GM21737 (cell line): ENCODE results near the gene TTLL11.
"Not testable (repeated sequence)": the region's sequence is repeated elsewhere in the genome, so short reads cannot be mapped to it uniquely, and the experiment has no call there.

ENCODE experiments used
- ATAC-seq: cut with Tn5 transposase; IDR thresholded peaks from one replicate; pipeline ENCODE4 v1.9.1; 2021; ENCODE audit warnings: mild to moderate bottlenecking, moderate library complexity; ENCODE audit not compliant: unreplicated experiment

The TTLL11 gene

DNA sequence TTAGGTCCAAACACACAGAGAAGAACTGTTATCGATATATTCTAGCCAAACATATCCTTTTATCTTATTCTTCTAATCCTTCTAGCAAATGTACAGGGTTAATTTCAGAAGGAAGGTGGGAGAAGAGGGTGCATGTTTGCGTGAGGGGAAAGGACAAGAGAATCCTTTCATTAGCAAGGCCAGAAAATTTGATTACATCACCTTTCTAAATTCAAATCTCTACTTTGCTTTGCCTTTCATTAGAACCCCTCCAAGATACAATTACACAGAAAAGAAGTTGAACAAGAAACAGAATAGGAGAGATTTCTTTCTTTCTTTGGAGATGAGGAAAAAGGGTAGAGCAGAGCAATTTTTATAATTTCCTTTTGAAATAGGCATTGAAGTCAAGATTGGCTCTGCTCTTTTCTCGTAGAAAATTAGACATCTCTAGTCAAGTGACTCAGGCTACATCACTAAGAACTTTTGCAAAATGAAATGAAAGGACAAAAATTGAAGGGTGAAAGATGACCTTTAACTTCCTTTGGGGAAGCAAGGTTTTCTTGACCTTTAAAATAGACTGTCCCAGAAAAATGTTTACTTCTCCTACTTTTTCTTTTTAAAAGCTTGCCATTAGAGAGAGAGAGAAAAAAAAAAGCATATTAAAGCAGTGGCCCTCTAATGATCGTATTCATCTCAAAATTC lies 81.2 kb downstream of the TTLL11 start:
- no peak for ATAC-seq

DNA sequence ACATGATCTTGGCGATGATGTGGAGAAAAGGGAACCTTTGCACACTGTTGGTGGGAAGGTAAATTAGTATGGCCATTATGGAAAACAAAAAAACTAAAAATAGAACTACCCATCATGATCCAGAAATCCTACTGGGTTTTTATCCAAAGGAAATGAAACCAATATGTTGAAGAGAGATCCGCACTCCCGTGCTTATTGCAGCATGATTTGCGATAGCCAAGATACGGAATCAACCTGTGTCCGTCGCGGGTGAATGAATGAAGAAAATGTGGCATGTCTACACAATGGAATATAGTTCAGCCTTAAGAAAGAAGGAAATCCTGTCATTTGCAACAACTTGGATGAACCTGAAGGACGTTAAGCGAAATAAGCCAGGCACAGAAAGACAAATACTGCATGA lies 84.5 kb downstream of the TTLL11 start:
- no peak for ATAC-seq

DNA sequence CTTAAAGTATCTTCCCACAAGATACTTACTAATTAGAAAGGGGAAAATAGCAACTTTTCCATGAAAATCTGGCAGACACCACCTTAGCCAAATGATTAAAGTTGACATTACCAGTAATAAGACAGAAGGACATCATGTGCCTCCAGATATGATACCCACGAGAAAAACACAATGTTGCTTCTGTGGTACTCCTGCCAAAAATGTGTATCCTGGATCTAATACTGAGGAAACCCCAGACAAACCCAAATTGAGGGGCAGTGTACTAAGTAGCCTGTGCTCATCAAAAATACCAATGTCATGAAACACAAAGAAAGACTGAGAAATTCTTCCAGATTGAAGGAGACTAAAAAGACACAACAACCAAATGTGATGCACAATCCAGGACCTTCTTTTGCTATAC lies 85.3 kb downstream of the TTLL11 start:
- ATAC-seq = no peak

DNA sequence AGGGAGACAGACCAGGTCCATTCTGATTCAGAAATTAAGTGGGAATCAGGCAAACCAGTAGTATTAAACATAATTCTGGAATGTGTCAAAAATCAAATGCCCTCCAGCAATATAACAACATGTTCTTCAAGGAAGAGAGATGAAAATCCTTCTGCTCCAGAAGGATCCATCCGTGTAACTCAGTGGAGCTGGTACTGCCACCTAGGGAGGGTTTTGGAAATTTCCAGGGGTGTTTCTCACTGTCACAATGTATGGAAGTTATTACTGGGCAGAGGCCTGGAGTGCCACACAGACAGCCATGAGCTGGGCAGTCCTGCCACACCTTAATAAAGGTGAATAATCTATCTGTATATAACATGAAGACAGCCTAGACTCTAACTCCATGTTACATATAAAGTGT lies 87.5 kb downstream of the TTLL11 start:
- no peak for ATAC-seq

DNA sequence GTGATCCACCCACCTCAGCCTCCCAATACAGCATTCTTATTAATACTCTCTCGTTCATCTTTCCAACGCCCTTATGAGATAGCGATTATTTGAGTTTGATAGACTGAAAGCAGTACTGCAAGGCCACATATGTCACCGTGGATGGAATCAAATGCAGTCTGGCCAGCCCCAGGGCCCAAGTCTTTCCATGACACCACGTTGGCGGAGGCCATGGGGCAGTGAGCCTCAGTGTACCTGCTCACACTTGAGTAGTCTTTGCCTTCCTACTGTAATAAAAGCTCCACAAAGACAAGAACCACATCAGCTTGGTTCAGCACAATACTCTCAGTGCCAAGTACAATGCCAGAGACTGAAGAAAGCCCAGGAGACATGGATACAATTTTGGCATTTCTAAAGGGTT lies 88.5 kb downstream of the TTLL11 start:
- no peak for ATAC-seq

DNA sequence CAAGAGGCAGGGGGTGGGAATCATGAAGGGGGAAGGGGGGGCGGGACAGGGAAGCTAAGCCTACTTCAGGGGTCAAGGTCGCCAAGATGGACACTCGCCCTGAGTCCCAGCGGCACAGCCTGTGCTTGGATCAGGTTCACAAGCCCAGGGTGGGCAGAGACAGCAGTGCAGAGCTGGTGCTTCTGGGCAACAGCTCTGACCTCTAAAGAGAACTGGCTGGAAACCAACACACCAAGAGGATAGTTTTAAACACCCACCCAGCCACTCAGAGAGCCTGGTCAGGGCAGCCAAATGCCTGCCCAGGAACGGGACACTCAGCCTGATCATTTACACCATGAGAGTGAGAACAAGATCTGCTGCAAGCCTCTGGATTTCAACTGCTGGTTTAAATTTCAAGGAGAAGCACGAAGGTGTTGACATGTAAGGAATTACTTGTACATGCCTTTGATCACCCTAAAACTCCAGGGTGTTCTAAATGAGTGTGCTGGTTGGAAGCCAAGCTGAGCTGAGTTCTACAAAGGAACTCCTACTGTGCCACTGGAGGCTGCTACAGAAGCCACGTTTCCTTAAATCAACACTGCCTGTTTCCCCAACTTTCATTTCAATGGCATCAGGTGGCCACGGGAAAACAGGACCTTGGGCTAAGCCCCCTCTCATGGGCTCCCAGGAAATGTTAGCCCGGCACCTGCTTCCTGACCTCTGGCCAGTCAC lies 91.5 kb downstream of the TTLL11 start:
- ATAC-seq = no peak

DNA sequence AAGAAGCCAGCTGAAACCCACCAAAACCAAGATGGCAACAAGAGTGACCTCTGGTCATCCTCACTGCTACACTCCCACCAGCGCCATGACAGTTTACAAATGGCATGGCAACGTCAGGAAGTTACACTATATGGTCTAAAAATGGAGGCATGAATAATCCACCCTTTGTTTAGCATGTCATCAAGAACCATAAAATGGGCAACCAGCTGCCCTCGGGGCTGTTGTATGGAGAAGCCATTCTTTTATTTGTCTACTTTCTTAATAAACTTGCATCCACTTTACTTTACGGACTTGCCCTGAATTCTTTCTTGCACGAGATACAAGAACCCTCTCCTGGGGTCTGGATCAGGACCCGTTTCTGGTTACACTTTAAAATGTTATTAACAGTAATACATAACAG lies 92.6 kb downstream of the TTLL11 start:
- ATAC-seq = not testable (repeated sequence)

DNA sequence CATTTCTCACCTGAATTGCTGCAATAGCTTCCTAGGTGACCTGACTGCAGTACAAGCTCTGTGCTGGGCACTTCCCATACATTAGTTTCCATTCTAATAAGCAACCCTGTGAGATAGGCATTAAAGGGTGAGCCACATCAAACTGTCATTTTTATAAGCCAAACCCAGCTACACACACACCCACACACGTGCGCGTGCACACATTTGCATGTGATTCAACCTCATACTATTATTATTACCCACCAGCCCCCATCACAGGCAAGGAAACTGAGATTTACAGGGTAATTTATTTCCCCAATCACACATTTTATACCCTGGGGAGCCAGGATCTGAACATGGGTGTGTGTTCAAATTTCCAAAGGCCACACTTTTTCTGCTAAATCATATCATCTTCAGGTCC lies 93.6 kb downstream of the TTLL11 start:
- no peak for ATAC-seq

DNA sequence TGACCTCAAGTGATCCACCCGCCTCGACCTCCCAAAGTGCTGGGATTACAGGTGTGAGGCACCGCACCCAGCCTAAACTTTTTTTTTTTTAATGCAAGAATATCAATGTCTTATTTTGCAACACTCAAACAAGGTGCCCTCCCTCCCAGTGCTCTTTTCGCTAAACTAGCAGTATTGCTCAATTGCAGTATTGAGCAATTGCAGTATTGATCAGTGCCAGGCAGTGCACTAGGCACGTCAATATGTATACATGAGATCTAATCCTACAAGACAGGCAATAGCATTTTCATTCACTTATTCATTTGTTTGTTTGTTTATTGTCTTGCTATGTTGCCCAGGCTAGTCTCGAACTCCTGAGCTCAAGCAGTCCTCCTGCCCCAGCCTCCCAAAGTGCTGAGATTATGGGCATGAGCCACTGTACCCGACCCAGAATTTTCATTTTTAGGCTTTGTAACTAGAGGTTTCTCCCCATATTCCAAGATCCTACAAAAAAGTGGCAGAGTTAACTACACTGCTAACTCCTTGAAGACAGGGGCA lies 94.5 kb downstream of the TTLL11 start:
- ATAC-seq = no peak

DNA sequence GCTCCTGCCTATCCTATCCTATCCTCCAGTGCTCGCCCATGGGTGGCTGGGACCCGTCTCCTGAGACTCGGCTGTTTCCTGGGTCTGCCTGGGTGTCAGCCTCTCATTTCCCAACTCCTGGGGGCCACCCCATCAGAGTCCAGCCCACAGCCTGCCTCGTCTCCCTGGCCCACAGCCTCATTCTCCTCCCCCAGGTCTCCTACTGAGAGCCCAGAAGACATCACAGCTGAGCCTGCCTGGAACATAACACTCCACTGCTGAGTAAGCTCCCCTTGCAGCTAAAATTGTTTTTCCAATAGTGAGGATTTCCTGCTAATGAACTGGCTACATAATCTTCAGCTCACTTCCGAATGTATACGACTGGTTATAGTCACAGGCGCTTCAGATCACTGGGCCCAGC lies 95.3 kb downstream of the TTLL11 start:
- ATAC-seq = no peak

DNA sequence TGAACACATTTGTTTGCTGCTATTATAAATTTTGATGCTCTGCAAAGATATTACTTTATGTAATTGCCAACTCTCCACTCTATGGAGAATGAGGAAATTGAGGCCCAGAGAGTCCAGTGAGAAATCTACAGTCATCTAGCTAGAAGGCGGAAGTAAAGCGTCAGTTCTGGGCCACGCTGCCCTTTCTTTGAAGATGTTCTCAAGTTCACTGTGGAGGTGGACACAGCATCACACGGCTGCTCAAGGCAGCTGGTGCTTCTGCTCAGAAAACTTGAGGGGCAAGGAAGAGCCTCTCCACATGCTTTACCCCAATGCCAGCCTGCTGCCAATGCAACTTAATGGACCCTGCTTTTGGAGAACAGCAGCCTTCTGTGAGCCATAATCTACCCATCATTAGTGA lies 96.3 kb downstream of the TTLL11 start:
- ATAC-seq = no peak

DNA sequence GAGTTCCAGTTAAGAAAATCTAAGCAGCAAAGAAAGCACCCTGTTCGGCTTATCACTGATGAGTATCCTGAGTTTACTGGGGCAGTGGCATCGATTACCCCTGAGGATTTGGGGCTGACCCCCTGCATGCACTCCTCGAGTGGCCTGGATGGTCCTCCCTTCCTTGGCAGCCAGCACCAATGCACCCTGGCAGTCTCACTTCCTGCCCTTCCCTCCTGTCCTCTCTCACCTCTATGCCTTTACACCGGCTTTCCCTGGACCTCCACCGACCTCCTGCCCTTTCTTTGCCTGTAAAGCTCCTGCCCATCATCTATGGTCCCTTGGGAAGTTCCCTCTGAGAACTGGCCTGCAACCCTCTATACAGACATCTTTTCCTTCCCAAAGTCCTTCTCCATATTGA lies 97.1 kb downstream of the TTLL11 start:
- ATAC-seq = no peak

DNA sequence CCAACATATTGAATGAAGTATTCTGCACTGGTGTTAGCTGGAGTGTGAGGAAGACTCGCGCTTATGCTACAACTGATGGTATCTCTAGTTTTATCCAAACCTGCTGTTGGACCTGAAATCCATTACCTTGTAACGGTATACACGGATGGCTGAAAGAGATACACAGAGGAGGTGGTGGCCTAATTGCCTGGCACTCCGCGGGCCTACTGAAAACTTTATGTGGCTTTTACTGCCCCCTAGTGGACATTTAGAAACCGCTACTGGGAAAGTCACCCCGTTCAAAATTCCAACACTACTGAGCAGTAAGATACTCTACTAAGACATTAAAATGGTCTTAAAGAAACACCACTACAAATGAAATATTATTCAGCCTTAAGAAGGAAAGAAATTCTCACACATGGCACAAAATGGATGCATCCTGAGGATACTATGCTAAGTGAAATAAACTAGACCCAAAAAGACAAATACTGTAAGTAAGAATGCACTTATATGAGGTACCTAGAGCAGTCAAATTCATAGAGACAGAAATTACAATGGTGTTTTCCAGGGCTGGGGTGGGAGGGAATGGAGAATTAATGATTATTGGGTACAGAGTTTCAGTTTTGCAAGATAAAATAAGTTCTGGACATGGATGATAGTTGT lies 100.4 kb downstream of the TTLL11 start:
- ATAC-seq = no peak

DNA sequence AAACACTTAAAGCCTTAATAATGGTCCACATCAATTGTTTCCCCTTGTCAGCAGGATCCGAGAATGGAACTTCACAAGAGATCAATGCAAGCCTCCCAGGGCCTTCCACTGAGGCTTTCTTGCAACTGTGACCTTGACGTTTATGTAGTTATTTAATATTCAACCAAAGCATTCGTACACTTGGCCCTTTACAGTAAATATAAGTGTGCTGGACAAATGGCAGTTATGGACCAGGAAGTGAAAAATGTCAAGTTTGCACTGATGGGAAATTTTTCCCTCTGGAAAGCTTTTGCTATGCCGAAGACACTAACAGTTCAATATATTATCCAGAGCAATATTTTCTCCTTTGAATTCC lies 101.8 kb downstream of the TTLL11 start:
- no peak for ATAC-seq

DNA sequence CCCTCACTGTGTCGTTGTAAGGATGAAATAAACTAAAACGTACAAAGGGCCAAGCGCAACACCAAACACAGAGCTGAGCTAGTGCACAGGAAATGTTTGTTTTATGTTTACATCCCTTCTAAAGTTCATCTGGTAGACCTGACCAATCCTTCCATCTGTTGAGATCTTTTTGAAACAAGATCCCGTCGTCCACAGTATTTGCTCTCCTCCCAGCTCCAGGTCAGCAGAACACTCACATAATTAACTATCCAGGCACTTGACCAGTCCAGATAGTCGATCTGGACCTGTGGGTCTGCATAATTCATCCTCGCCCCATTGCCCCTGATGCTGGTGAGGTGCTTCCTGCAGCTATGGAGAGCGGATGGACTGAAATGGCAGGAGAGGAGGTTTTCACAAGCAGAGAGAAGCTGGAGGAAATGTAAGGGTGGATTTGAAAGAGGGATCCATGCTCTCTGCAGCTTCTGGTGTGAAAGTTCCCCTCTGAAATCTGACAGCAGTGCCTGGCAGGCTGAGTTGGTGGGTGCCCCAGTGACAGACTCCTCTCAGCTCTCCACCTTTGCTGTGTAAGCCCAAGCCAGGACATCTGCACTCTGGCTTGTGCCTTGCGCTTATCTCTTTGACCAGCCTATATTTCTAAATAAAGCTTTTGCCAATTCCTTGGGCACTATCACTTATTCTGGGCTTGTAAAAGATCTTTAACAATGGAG lies 102.4 kb downstream of the TTLL11 start:
- no peak for ATAC-seq

DNA sequence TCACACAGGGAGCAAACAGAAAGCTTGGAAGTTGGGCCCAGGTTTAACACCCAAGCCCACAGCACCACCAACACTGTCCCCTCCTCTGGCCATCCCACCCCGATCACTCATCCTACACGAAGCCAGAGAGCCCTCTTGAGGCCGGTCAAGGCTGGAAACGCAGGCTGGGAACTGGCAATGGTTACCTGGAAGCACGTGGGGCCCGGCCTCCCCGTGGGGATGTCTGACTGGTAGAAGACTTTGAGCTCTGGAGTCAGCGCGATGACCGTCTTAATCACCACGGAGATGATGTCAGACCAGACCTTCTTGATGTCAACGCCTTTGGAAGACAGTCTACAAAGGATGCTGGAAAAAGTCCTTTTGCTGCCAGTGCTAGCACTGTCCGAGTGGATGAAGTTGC lies 104.1 kb downstream of the TTLL11 start:
- ATAC-seq = no peak

DNA sequence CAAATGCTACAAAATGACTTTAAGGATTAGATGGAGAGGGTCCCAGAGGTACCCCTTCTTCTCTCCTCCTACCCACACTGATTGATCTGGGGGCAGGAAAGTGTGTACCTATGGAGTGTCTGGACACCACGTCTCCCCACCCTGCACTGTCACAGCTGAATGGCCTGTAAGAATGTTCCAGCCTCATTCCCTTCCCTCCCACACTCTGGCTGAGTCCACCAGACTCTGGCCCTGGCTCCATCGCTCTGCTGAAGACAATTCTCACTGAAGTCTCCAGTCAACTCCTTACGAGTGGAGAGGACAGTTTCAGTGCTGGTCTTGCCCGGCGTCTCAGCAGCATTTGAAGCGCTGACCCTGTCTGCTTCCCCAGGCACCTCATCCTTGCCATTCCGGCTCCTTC lies 105.8 kb downstream of the TTLL11 start:
- no peak for ATAC-seq

DNA sequence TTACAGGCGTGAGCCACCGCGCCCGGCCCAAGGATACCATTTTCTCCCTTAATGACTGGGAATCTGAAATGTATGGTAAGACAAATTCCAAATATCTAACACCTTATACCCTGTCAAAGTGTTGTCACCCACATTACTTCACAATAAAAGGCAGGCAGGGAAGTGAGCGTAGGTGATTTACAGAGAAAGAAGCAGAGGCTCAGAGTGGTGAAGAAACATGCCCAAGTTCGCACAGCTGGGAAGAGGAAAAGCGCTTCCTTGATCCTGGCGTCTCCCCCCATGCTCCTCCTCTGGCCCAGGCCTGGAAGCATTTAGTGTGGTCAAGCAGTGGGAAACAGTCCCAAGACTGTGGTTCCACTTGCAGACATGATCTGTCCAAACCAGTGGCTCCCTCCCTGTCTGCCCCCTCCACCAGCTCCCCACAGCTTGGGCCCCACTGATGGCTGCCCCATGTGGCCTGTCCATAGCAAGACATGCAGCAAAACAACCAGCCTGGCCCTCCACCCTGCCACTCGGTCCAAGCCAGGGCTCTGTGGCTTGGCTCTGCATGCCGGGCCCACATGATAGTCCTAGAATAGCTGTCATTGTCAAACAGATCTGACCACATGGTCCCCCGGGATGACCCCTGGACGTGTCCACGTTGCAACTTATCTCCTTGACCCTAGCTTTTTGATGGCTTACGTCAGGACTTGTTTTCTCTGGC lies 107.2 kb downstream of the TTLL11 start:
- no peak for ATAC-seq

DNA sequence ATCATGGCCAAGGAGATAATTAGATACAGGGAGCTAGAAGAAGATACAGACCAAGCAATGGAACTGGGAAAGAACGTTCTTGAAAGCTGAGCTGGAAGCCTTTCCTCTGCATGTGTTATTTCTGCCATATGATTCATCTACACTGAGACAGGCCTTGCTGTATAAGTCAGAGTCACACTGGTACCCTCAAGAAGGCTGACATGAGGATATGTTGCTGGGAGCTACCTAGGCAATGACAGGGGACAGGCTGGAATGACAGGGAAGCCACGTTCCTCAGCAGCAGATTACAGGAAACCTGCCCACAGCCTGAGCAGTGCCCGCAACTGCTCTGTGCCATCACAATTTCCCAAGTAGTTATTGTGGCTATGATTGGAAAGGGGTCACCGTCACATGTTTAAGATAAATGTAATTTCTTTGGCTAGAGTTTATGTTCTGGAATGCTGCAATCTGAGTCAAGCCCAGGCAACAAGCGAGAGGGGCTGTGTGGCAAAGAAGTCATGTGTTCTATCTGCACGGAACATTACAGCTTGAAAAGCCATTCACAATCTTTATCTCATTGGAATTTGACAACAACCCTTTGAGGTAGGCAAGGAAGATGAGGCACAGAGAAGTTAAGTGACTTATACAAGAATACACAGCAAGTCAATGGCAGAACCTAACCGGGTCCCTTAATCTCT lies 108.2 kb downstream of the TTLL11 start:
- no peak for ATAC-seq

DNA sequence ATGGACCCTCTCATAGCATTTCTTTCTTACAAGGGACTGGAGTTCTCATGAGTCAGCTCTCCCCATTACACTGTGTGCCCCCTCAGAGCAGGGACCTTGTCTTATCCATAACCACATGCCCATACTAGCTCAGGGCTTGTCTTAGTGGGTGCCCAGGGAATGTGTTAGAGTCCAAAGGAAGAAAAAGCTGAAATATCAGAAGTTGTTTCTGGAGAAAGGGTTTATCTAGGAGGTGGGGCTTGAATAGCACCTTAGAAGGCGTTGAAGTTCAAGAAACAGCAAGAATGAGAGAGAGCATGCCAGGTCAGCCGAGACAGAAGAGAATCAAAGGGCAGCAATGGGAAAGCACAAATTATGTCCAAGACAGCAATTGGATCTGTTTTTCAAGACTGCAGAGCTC lies 109.4 kb downstream of the TTLL11 start:
- ATAC-seq = no peak
